Astrocyte (in vitro differentiated cells and primary cell): Measurements from ENCODE around the gene CFAP97D2. TPM values are rescaled to one million over a fixed set of nuclear protein-coding genes. Genes with fewer than 3 reads are reported as not detected.

ENCODE experiments used
- DNase-seq: peaks from one replicate; pipeline ENCODE4 v3.0.0-alpha.2; 2010; ENCODE audit warnings: low read depth
- FAIRE-seq: peaks from 2 replicates; lab custom pipeline; 2011; peaks lifted over from hg19 to GRCh38; lab: Jason Lieb, UNC
- H2AFZ ChIP-seq: 2 replicates; pipeline ENCODE4 v1.6.0; 2012; ENCODE audit warnings: low read depth, low read length, inconsistent platforms
- H3K27ac ChIP-seq: 2 replicates; pipeline ENCODE4 v1.5.1; 2011; ENCODE audit warnings: low read depth, low read length, inconsistent platforms
- H3K27me3 ChIP-seq: 2 replicates; pipeline ENCODE4 v1.6.0; 2011; ENCODE audit warnings: low read length, inconsistent platforms; ENCODE audit not compliant: insufficient read depth
- H3K36me3 ChIP-seq: 2 replicates; pipeline ENCODE4 v1.5.1; 2011; ENCODE audit warnings: low read length, inconsistent platforms; ENCODE audit not compliant: insufficient read depth
- H3K4me1 ChIP-seq: 2 replicates; pipeline ENCODE4 v1.5.1; 2011; ENCODE audit warnings: low read length, inconsistent platforms; ENCODE audit not compliant: insufficient read depth
- H3K4me2 ChIP-seq: 2 replicates; pipeline ENCODE4 v1.6.0; 2012; ENCODE audit warnings: low read length, inconsistent platforms
- H3K4me3 ChIP-seq: 2 replicates; pipeline ENCODE4 v1.5.1; 2011; ENCODE audit warnings: low read depth, mild to moderate bottlenecking, low read length, inconsistent platforms; ENCODE audit not compliant: insufficient read depth
- H3K79me2 ChIP-seq: 2 replicates; pipeline ENCODE4 v1.6.0; 2012; ENCODE audit warnings: mild to moderate bottlenecking, low read length, inconsistent platforms; ENCODE audit not compliant: insufficient read depth
- H3K9ac ChIP-seq: 2 replicates; pipeline ENCODE4 v1.6.0; 2012; ENCODE audit warnings: mild to moderate bottlenecking, low read length, inconsistent platforms
- H3K9me3 ChIP-seq: 2 replicates; pipeline ENCODE4 v1.5.1; 2012; ENCODE audit warnings: low read depth, mild to moderate bottlenecking, low read length, inconsistent platforms; ENCODE audit not compliant: insufficient read depth
- H4K20me1 ChIP-seq: 2 replicates; pipeline ENCODE4 v1.6.0; 2012; ENCODE audit warnings: low read length, inconsistent platforms; ENCODE audit not compliant: insufficient read depth
- H3K27ac Mint-ChIP-seq: one replicate; pipeline ENCODE4 v1.8.0; 2021; ENCODE audit warnings: mild to moderate bottlenecking, mixed read lengths; ENCODE audit not compliant: unreplicated experiment
- H3K27me3 Mint-ChIP-seq: one replicate; pipeline ENCODE4 v1.8.0; 2021; ENCODE audit warnings: low read depth, mixed read lengths; ENCODE audit not compliant: unreplicated experiment
- H3K36me3 Mint-ChIP-seq: one replicate; pipeline ENCODE4 v1.8.0; 2021; ENCODE audit warnings: low read depth, mixed read lengths; ENCODE audit not compliant: unreplicated experiment
- H3K4me1 Mint-ChIP-seq: one replicate; pipeline ENCODE4 v1.8.0; 2021; ENCODE audit warnings: low read depth, mixed read lengths; ENCODE audit not compliant: unreplicated experiment
- H3K4me3 Mint-ChIP-seq: one replicate; pipeline ENCODE4 v1.8.0; 2021; ENCODE audit warnings: mild to moderate bottlenecking, moderate library complexity, mixed read lengths; ENCODE audit not compliant: unreplicated experiment
- H3K9me3 Mint-ChIP-seq: one replicate; pipeline ENCODE4 v1.8.0; 2021; ENCODE audit warnings: mild to moderate bottlenecking, mixed read lengths; ENCODE audit not compliant: unreplicated experiment
- EZH2 ChIP-seq: IDR thresholded peaks from 2 replicates; pipeline ENCODE4 v1.6.1; 2012; ENCODE audit warnings: mild to moderate bottlenecking, low read length, inconsistent platforms; ENCODE audit not compliant: insufficient read depth
- total RNA-seq: library from RNA; stranded (reverse); gene quantifications from 2 replicates; pipeline ENCODE4 v1.2.1, GENCODE V29; 2021
- TF ChIP-seq, protein P1 (sequence below): IDR thresholded peaks from 2 replicates; pipeline ENCODE4 v1.5.1; 2011; ENCODE audit warnings: low read depth, mild to moderate bottlenecking, inconsistent platforms, low read length, moderate library complexity; ENCODE audit not compliant: insufficient read depth

The CFAP97D2 gene
- total RNA-seq, 1 donor from 2014 or later = not detected

DNA sequence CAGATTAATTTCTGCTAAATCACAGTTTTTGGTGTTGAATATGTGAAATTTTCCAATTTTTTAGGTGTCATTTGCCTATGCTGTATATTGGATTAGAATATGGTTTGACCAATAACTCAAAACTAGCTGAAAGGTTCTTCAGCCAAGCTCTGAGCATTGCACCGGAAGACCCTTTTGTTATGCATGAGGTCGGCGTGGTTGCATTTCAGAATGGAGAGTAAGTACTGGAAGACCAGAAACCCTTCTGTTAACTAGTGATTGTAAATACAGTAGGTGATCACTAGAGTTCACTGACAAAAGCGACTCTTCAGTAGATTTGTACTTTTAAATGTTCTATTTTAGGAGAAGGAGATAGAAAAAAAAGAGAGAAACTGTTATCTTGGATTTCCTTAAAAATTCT is 78.0 kb downstream of the CFAP97D2 start:
- no peak overlapping the region for H3K4me3 ChIP-seq
- H3K27ac Mint-ChIP-seq = no peak overlapping the region
- FAIRE-seq = no peak

DNA sequence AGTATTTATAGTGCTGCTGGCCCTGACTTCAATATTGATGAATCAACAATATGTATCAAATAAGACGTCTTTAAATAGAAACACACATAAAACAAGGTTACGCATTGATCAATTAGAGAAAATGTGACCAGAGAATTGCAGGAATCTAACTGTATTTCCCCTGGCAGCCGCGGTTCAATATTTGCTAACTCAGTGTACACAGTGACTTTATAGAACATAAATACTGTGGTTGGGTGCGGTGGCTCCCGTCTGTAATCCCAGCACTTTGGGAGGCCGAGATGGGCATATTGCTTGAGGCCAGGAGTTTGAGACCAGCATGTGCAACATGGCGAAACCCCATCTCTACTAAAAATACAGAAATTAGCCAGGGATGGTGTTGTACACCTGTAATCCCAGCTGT is 79.5 kb downstream of the CFAP97D2 start:
- H3K9me3 Mint-ChIP-seq = no peaks in the 10 kb centered on the region
- Histone ChIP-seq H3K27me3 (no peaks in the 10 kb centered on the region), H3K4me3 (no peak overlapping the region), H3K79me2 (no peaks in the 10 kb centered on the region), H3K4me1 (peaks cover 5% of the 10 kb centered on the region), H3K9ac (no peak overlapping the region), H4K20me1 (no peaks in the 10 kb centered on the region), H3K36me3 (peaks cover 63% of the 10 kb centered on the region), H2AFZ (no peak overlapping the region), H3K4me2 (no peak overlapping the region), H3K9me3 (no peaks in the 10 kb centered on the region), H3K27ac (no peak overlapping the region)
- H3K4me1 Mint-ChIP-seq = peaks cover 18% of the 10 kb centered on the region
- no peaks in the 10 kb centered on the region for H3K27me3 Mint-ChIP-seq
- no peak for FAIRE-seq
- TF ChIP-seq EZH2 = no peak
- TF ChIP-seq, protein P1, sequence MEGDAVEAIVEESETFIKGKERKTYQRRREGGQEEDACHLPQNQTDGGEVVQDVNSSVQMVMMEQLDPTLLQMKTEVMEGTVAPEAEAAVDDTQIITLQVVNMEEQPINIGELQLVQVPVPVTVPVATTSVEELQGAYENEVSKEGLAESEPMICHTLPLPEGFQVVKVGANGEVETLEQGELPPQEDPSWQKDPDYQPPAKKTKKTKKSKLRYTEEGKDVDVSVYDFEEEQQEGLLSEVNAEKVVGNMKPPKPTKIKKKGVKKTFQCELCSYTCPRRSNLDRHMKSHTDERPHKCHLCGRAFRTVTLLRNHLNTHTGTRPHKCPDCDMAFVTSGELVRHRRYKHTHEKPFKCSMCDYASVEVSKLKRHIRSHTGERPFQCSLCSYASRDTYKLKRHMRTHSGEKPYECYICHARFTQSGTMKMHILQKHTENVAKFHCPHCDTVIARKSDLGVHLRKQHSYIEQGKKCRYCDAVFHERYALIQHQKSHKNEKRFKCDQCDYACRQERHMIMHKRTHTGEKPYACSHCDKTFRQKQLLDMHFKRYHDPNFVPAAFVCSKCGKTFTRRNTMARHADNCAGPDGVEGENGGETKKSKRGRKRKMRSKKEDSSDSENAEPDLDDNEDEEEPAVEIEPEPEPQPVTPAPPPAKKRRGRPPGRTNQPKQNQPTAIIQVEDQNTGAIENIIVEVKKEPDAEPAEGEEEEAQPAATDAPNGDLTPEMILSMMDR = no peak
- H3K36me3 Mint-ChIP-seq = peaks cover 25% of the 10 kb centered on the region
- no peak overlapping the region for H3K4me3 Mint-ChIP-seq
- H3K27ac Mint-ChIP-seq = no peak overlapping the region
- no peak for DNase-seq

More for the DNA sequence above, 78.0 kb downstream of the CFAP97D2 start:
- no peaks in the 10 kb centered on the region for H3K79me2 ChIP-seq
- H3K36me3 Mint-ChIP-seq = peaks cover 25% of the 10 kb centered on the region
- no peak overlapping the region for H3K4me3 Mint-ChIP-seq
- no peak for DNase-seq
- no peaks in the 10 kb centered on the region for H3K9me3 Mint-ChIP-seq
- H2AFZ ChIP-seq = no peak overlapping the region
- TF ChIP-seq, protein P1 = no peak
- TF ChIP-seq EZH2 = no peak
- H3K4me1 ChIP-seq = peaks cover 3% of the 10 kb centered on the region
- H3K9me3 ChIP-seq = no peaks in the 10 kb centered on the region
- no peaks in the 10 kb centered on the region for H3K27me3 ChIP-seq
- no peaks in the 10 kb centered on the region for H3K27me3 Mint-ChIP-seq
- no peak overlapping the region for H3K4me2 ChIP-seq
- H3K4me1 Mint-ChIP-seq = peaks cover 8% of the 10 kb centered on the region
- H3K27ac ChIP-seq = no peak overlapping the region
- H3K9ac ChIP-seq = no peak overlapping the region
- H4K20me1 ChIP-seq = no peaks in the 10 kb centered on the region
- peaks cover 65% of the 10 kb centered on the region for H3K36me3 ChIP-seq

DNA sequence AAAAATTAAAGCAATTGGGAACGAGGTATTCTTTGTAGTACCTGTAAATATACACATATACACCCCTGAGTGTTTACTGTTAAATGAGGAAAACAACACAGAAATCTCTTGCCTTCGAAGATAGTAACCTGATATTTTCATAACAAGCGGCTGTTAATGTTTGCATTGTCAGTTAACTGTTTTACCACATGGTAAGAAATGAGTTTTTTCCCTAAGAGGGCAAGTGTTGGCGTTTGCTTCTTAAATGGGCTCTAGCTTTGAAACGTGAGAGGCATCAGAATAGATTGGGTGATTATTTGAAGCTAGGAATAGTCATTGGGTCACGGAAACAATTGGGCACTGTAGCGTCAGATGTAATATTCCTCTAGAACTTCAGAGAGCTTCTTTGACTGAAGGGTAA is 80.3 kb downstream of the CFAP97D2 start:
- H3K36me3 ChIP-seq = peaks cover 65% of the 10 kb centered on the region
- no peaks in the 10 kb centered on the region for H3K79me2 ChIP-seq
- no peak overlapping the region for H3K4me3 Mint-ChIP-seq
- no peaks in the 10 kb centered on the region for H3K27me3 ChIP-seq
- peaks cover 10% of the 10 kb centered on the region for H3K4me1 ChIP-seq
- H3K4me2 ChIP-seq = no peak overlapping the region
- FAIRE-seq = no peak
- H2AFZ ChIP-seq = no peak overlapping the region
- no peaks in the 10 kb centered on the region for H3K9me3 ChIP-seq
- no peak overlapping the region for H3K27ac ChIP-seq
- H3K27me3 Mint-ChIP-seq = no peaks in the 10 kb centered on the region
- H3K4me3 ChIP-seq = no peak overlapping the region
- peaks cover 23% of the 10 kb centered on the region for H3K4me1 Mint-ChIP-seq
- H3K9ac ChIP-seq = no peak overlapping the region
- no peaks in the 10 kb centered on the region for H4K20me1 ChIP-seq
- no peak for DNase-seq
- TF ChIP-seq EZH2 = no peak
- TF ChIP-seq, protein P1 = no peak
- H3K27ac Mint-ChIP-seq = no peak overlapping the region
- H3K9me3 Mint-ChIP-seq = no peaks in the 10 kb centered on the region
- H3K36me3 Mint-ChIP-seq = peaks cover 26% of the 10 kb centered on the region
